NCI-H748 (cell line): Measurements from ENCODE around the gene PRDM16.

Experiments used
- DNase-seq: peaks from one replicate; lab custom pipeline; 2025; ENCODE audit not compliant: unreplicated experiment; lab: John Stamatoyannopoulos, UW

PRDM16 gene

DNA sequence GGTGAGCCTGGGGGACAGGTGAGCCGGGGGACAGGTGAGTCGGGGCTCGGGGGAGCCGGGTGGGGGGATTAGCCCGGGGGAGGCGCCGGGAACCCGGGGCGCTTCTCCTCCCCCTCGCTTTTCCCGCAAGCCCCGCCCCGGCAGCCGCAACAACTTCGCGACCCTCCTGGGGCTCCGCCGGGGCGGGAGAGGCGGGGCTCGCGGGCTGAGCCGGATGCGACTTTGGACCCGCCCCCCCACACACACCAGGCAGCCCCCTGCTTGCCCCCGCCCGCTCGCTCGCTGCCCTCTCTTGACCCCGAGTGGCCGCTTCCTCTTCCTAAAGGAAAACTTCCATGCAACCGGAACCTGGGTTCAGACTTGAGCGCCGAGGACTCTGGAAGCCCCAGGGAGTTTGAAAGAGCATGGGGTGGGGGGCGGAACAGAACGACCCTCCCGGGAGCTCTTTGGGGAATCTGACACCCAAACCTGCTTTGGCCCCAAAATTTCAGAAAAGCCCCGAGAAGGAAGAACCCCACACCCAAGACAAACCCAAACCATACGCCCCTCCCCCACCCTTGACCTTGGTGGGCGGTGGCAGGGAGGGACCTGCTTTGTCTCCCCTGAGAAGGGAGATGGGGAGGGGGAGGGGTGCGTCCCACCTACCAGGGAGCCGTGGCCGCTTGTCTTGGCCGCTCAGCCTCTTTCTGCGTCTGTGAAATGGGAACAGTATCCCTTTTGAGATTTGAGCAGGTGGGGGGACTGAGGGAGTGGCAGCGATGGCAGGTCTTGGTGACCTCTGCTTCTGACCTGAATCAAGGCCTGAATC is 386.0 kb downstream of the PRDM16 start:
- DNase-seq, result peak; percentile 71

- no peak for DNase-seq
These were observed 386.9 kb downstream of the PRDM16 start for GRCh38 chr1:3455670-3456448.

- DNase-seq, result no peak
These were observed 387.5 kb downstream of the PRDM16 start for GRCh38 chr1:3456449-3456963.

GRCh38 chr1:3456964-3457909 is 388.2 kb downstream of the PRDM16 start:
- DNase-seq, result no peak

DNA sequence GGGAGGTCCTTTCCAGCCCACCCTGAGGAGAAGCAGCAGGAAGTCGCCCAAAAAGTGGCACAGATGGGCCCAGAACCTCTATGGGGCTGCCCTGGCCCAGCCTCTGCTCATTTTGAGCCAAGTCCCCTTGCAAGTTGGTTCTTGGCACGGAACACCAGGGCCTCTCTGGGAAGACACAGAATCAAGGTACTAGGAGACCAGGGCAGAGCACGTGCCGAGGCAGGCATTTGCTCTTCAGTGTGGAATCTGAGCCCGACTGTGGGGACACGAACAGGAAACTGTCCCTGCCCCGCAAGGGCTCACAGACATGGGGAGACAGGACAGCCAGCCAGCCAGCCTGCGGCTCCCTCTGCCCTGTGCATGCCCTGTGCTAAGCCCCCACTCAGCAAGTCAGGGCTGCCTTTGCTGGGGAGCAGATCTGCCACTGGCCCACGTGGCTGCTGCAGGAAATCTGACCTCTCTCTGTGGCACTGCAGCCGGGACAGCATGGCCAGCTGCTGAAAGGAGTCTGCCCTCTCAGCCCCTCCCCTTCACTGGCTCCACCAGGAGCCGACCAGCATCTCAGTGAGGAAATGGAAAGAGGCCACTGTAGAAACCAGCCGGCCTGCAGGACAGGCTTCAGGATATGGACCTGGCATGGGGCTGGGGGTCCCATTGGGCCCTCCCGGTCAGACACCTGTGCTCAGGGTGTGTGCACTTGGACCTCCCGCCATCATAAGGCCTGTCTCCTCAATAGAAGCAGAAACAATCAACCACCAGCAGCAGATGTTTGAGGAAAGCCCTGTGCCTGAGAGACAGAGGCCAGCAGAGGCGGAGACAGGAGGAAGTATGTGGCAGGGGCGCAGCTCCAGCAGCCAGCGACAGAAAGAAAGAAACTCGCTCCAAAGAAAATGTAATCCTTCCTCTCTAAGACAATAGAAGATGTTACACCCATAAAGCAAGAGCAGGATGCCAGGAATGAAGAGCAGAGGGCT is 389.2 kb downstream of the PRDM16 start:
- DNase-seq, result no peak

DNA sequence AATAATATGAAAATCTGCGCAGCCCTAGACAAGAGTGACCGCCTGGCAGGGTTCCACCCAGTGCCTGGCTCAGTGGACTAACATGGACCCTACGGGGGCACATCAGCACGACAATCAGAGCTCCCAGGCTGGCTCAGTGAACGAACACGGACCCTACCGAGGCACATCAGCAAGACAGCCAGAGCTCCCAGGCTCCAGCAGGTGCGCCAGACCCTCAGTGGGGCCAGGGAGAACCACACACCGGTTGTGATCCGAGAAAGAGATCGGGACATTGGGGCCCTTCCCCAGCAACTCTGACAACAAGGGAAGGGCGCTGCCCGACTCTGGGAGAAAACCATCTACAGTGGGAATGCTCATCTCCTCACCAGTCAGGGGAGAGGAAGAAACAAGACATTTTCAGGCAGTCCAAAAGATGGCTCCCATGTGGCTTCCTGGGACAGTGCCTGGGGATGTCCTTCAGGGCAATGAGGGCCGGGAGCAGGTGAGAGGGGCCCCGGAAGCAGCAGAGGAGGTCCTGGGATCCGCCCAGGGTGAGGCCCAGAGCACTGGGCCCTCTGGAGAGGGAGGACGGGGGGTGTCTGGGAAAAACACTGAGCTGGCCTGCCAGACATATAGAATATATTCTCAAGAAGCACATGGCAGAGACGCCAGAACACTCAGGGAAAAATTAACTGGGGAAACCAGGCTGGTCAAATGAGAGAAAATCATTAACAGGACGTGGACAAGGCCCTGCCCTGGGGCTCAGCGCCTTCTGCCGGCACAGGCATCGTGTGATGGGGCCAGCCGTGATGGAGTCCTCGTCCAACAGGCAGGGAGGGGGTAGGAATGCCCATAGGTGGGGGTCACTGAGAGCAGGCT is 390.3 kb downstream of the PRDM16 start:
- DNase-seq, result no peak

DNA sequence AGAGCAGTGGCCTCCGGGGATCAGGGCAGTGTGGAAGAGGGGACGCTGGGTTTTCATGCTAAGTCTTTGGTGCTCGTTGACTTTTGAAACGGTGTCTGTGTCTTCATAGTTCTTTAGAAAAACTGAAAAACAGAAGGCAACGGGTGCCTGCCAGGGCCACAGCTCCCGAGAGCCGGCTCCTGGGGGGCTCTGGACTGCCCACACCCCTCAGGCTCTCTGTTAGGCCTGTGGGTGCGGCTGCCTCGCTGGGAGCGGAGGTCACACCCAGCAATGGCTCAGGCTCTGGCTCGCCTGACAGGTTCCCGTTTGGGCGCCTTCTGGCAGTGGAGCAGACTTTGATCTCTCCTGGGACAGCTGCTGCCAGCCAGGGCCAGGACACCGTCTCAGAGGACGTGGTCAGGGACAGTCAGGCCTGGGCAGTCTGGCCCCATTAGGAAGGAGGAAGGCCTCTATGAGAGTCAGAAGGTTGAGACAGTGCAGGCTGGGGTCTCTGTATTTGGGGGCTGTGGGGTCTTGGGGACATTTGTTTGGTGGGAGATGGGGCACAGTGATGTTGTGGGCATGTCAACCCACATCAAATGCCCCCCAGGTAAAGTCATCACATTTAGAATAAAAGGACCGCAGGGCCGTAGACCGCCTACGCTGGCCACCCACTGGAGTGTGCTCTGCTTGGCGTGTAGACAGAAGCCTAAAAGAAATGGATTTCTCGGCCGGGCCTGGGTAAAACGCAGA is 391.1 kb downstream of the PRDM16 start:
- DNase-seq, result no peak

GRCh38 chr1:3460672-3461131 is 391.7 kb downstream of the PRDM16 start:
- no peak for DNase-seq

DNA sequence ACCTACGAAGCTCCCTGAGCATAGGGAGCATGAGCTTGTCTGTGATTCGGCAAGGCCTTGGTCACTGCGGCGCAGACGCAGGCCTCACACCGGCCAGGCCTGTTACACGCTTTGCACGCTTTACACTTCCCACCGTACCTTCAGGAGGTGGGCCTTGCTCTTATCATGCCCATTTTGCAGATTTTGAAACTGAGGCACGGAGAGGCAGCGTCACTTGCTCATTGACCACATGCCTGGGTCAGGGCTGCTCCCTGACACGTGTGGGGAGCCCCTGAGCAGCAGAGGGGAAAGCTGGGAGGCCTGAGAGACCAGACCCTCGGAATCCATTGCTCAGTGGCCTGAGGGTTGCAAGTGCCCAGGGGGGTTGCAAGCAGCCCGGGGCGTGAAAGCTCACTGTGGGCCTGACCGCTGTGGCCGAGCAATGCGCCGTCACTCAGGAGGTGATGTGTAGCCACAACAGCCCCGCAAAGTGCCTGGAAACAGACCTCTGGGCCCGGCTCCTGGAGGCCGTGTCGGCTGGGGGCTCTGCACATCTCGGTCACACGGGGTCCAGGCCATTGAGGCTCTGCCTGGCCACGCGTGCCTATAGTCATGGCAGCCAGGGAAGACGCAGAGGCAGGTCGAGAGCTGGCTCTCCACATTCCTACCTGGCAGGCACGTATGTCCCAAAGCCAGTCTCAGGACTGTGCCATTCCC is 392.4 kb downstream of the PRDM16 start:
- no peak for DNase-seq

GRCh38 chr1:3461934-3462275 is 392.9 kb downstream of the PRDM16 start:
- no peak for DNase-seq

GRCh38 chr1:3462356-3463012 is 393.5 kb downstream of the PRDM16 start:
- no peak for DNase-seq

DNA sequence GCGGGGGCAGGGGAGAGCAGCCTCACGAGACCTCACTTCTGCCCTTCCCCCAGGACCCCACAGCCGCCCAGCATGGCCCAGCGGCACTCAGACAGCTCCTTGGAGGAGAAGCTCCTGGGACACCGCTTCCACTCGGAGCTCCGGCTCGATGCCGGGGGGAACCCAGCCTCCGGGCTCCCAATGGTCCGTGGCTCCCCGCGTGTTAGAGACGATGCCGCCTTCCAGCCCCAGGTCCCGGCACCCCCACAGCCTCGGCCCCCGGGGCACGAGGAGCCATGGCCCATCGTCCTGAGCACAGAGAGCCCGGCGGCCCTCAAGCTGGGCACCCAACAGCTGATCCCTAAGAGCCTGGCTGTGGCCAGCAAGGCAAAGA is 394.0 kb downstream of the PRDM16 start:
- no peak for DNase-seq

DNA sequence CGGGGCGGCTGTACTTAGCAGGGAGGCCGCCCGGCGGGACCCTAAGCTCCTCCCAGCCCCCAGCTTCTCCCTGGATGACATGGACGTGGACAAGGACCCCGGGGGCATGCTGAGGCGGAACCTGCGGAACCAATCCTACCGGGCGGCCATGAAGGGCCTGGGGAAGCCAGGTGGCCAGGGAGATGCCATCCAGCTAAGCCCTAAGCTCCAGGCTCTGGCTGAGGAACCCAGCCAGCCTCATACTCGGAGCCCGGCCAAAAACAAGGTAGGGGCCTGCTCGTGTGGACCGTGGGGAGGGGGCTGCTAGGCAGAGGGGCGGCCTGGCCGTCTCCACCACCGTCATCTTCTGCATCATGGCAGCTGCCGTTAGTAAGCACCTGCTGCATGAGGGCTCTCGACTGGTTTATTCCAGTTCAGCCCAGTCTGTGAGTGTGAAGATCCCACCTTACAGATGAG is 394.4 kb downstream of the PRDM16 start:
- no peak for DNase-seq

- DNase-seq, result no peak
These were observed 395.1 kb downstream of the PRDM16 start for GRCh38 chr1:3463891-3464648.

DNA sequence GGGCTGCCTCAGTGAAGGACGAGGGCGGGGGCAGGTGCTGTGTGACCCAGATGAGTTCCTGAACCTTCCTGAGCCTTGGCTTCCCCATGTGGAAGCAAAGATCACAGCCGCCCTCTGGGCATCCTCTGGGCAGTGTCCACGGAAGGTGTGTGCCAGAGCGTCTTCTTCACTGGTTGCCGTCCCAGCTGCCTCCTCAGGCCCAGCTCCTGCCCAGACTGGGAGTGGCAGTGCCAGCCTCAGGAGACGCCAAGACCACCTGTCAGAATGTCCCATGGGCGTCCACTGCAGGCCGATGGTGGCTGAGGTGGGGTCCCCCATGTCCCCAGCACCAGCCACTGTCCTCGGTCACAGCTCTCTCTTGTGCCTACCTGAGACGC is 395.6 kb downstream of the PRDM16 start:
- DNase-seq, result no peak
